OCI-M1 (cell line): ENCODE data around the gene RHBG.
A peak's percentile ranks its signal among the peaks of the same experiment; 100 is the strongest.
"Not testable (repeated sequence)": the region's sequence is repeated elsewhere in the genome, so short reads cannot be mapped to it uniquely, and the experiment has no call there.

Experiments used
- DNase-seq: peaks from one replicate; lab custom pipeline; 2025; lab: John Stamatoyannopoulos, UW

The RHBG gene

GRCh38 chr1:156359973-156360372, 9.0 kb upstream of the RHBG start:
- DNase-seq: peak; percentile 14

- DNase-seq: no peak
These were observed 8.5 kb upstream of the RHBG start for GRCh38 chr1:156360534-156360933.

- DNase-seq: no peak
These were observed 3.3 kb upstream of the RHBG start for GRCh38 chr1:156365754-156366153.

DNA sequence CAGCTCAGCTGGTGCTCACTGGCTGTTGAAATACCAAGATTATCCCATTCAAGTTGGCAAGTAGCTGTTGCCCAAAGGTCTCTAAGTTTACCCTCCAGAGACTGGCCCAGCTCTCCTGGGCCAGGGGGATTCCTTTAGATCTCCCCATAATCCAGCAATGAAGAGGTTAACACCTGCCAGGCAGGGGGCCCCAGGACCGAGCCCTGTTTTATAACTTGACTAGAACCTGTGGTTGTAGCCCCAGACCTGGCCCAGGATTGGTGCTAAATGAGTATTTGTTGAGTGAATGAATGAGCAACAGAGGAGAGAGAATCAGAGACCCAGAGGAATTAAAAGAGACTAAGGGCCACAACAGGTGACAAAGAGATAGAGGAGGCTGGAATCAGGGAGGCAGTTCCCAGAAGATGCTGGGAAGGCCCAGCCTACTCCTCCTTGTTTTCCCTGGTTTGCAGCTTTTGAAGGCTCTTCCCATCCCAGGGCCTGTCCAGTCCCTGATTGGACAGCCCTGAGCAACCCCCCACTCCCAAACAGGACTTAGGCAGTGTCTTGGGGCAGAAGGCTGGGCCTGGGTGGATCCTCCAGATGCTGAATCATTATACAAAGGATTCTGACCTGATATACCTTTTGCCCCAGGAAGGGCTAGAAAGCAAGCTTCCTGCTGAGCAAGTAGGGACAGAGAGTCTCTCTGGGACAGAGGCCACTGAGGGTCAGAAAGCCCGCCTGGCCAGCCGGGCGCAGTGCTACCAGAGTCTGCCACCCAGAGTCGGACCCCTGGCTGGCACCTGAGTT, 2.4 kb upstream of the RHBG start:
- DNase-seq: no peak

DNA sequence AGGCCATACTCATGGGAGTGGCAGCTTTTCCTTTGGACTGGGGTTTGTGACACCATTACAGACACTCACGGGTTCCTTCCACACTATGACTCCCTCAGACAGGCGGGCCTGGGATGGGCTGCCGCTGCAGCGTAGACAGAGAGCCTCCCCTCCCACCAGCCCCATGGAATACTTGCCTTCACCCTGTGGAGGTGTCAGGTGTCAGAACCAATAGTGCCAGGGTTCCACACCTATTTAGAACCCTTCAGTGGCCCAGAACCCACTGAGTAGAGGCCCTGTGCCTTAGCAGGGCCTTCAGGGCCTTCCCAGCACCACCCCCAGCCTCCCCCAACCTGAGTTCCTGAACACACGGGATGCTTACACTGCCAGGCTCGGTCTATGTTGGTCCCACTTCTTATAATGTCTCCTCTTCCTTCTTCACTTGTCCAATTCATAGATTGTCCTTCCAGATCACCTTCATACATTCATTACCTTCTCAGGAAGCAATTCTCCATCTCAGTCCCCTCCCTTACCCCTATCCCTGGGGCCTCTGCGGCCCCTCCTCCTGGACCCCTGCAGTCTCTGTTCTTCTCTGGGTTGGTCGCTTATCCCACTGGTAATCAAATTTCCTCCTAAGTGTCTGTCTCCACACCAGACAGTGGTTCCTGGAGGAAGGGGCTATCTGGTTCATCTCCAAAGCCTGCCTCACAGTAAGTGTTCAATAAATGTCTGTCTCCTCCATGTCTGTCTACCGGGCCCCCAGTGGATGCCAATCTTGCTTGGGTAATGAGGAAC, 1.4 kb upstream of the RHBG start:
- DNase-seq: no peak

DNA sequence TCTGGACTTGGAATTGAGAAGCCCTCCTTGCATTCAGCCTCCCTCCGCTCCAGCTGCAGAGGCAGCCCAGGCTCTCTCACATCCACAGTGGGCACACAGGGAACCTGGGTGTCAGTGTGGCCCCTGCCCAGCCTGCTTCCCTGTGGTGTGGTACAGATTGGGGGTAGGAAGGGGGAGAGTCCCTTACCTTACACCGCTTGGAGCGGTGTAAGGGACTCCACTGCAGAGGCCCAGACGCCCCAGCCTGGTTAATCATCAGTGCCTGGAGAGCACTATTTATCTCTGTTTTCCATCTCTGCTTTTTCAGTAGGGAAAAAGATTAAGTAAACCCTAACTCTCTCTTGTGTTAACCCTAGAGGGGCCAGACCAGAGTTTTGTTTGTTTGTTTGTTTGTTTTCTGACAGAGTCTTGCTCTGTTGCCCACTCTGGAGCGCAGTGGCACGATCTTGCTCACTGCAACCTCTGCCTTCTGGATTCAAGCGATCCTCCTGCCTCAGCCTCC, 803 bp upstream of the RHBG start:
- DNase-seq: no peak

DNA sequence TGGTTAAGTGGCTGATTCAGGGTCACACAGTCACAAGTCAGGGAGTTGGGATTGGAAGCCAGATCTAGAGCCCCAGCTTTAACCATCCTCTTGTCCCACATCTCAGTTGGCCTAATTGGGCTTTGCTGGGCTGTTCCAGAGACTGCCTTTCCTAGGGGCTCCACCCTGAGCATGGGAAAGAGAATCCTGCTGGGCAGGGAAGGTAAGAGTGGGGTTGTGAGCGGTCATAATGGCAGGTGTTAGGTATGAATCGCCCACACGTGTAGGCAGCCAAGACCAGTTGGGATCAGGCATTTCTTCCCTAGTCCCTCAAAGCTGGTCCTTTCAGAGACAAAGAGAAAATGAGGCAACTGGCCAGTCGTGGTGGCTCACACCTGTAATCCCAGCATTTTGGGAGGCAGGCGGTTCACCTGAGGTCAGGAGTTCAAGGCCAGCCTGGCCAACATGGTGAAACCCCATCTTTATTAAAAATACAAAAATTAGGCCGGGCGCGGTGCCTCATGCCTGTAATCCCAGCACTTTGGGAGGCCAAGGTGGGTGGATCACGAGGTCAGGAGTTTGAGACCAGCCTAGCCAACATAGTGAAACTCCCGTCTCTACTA, 775 bp downstream of the RHBG start:
- DNase-seq: not testable (repeated sequence)

DNA sequence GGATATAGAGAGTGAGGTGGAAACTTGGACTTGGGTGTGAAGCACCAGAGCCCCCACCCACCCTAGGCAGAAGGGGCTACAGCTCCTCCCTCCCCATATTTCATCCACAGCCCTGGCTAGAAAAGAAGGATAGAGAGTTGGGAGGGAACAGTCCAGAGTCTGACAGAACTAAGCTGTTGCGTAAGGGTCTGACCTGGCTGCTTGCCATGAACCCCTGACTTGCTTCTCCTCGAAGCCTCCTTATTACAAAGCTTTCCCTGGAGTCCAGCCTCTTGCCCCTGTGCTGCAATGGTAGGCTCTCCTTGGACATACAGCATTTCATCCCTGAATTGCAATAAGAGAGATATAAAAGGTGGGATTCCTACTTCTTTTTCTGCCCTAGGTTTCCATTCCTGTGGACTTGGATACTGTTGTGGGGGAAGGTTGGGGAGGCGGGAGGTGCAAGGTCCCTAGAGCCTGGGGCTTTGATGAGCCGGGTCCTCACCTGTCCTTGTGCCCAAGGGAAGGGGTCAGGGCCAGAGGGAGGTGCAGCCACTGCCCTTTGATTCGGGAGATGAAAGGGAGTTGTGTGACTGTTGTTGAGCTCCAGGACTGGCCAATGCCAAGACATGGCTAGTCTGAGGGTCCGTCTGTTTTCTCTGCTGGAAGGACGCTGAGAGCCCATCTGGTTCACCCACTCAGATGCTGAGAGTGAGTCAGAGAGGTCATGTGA, 2.7 kb downstream of the RHBG start:
- peak; percentile 59 for DNase-seq

DNA sequence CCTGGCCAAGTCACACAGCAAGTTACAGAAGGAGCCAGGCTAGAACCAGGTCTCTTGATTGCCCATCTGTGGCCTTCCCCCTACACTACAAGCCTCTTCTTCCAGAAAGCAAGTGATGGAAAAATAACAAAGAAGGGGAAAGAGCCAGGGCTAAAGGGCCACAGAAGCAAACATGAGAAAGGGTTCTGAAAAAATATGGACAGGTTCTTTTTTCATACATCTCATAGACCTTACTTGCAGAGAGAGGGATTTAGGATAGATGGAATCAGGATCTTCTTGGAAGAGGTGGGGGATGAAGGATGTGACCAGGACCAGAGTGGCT, 3.2 kb downstream of the RHBG start:
- no peak for DNase-seq

DNA sequence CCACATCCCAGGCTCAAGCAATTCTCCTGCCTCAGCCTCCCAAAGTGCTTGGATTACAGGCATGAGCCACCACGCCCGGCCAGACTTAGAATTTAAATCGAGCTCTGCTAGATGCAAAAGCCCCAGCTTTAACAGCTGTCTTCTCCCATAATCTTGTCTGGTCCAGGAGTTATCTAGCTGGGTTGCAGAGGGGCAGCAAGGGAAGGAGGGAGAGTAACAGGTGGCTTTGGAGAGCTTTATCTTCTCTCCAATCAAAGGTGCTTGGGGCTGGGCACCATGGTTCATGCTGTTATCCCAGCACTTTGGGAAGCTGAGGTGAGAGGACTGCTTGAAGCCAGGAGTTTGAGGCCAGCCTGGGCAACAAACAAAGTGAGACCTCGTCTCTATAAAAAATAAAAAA, 3.9 kb downstream of the RHBG start:
- DNase-seq: no peak

DNA sequence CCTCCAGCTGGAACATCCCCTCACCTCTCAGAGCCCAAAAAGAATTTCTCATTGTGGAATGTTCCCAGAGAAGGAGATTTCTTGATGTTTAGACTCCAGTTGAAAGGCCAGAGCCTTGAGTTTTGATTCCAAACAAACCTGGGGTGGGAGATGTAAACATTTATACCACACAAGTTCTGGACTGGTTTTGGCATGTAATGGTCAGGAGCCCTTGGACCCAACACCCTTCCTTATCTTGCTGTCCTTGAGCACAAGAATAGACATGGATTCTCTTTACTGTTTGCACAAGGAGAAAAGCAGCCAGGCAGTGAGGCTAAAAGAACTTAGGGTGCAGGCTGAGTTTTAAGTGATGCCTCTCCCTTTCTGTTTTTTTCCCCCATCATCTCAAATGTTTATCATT, 4.5 kb downstream of the RHBG start:
- no peak for DNase-seq

GRCh38 chr1:156376146-156376545, 7.1 kb downstream of the RHBG start:
- DNase-seq: no peak

GRCh38 chr1:156376958-156377919, 8.2 kb downstream of the RHBG start:
- no peak for DNase-seq

DNA sequence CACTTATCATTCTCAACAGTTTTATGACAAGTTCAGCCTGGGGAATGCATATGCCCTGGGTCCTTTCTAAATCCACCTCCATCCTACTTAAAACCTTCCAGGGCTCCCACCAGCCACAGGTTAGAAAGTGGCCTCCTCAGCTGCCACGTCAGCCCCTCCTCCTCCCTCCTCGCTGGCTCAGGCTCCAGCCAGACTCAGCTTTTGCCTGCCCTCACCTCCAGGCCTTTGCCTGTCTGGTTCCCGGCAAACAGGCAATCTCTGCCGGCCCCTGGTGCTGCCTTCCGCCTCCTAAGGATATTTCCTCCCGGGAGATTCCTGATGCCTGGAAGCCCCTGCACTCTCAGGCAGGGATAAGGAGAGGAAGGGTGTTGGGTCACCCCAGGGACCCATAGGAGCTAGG, 9.5 kb downstream of the RHBG start:
- no peak for DNase-seq

DNA sequence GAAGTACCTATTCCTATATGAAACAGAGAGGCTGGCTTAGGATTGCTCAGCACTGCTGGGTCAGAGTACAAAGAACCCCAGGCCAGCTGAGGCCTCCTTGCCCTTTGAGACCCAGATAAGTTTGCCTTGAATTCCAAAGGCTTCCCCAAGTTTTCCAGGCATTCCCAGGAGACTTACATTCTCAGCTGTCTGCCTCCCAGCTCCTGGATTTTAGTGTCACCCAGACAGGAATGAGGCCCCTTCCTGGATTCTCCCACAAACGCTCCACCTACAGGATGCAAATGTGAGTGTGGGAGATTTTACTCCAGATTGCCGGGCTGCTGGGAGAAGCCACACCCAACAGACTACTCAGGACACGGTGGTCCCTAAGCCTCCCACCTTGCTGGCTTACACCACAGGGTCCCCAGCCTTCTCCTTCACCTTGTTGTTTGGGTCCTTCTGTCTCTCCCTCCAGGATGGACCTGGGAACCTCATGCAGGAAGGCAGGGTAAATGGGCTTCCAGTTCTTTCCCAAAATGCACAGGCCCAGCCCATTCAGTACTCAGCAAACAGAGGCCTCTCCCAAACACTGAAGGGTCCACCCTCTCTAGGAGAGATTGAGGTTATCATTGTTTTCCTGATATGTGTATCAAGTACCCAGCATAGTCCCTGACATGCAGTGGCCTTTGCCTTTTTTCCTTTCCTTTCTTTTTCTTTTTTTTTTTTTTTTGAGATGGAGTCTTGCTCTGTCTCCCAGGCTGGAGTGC, 10.6 kb downstream of the RHBG start:
- DNase-seq: no peak

DNA sequence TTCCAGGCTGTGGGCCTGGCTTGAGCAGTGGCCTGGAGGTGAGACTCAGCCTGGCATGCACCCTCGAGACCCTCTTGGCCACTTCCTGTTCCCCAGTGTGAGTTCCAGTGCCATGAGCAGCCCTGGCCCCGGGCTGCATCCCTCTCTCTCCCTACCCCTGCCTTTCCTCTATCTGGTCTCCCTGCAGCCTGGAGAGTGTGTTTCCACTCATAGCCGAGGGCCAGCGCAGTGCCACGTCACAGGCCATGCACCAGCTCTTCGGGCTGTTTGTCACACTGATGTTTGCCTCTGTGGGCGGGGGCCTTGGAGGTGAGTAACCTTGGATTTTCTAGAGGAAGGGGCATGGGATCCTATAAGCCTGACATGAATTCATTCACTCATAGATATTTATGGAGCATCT, 13.6 kb downstream of the RHBG start:
- no peak for DNase-seq

- peak; percentile 78 for DNase-seq
These were observed 14.0 kb downstream of the RHBG start for GRCh38 chr1:156383023-156383422.

- no peak for DNase-seq
These were observed 15.0 kb downstream of the RHBG start for GRCh38 chr1:156384007-156384406.

GRCh38 chr1:156384658-156385057, 15.6 kb downstream of the RHBG start:
- no peak for DNase-seq

DNA sequence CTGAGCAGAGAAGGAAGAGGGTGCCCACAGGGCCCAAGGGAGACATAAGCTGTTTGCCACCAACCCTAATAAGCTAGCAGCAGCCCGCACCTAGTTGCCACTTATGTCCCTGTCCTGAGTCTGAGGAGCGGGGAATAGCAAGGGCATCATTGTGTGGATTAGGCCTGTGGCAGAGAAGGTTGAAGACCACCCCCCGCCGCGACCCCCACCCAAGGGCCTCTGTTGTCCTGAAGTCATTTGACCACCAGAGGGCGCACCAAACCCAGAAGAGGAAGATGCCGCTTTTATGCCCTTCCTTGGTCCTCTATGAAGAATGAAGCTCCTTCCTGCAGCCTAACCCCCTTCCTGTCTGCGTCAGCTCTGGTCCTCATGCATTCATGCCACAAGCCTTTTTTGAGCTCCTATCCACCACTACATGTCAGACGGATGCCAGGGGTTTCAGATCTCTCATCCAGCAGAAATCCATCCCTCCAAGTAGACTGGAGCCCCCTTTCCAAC, 16.6 kb downstream of the RHBG start:
- peak; percentile 76 for DNase-seq
